ENCODE results near the gene MIF.
A peak's percentile ranks its signal among the peaks of the same experiment; 100 is the strongest.

The MIF gene

DNA sequence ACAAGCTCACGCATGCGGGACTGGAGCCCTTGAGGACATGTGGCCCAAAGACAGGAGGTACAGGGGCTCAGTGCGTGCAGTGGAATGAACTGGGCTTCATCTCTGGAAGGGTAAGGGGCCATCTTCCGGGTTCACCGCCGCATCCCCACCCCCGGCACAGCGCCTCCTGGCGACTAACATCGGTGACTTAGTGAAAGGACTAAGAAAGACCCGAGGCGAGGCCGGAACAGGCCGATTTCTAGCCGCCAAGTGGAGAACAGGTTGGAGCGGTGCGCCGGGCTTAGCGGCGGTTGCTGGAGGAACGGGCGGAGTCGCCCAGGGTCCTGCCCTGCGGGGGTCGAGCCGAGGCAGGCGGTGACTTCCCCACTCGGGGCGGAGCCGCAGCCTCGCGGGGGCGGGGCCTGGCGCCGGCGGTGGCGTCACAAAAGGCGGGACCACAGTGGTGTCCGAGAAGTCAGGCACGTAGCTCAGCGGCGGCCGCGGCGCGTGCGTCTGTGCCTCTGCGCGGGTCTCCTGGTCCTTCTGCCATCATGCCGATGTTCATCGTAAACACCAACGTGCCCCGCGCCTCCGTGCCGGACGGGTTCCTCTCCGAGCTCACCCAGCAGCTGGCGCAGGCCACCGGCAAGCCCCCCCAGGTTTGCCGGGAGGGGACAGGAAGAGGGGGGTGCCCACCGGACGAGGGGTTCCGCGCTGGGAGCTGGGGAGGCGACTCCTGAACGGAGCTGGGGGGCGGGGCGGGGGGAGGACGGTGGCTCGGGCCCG, at the start of gene MIF:
MIF (plus strand) TSS at position 439 of the 765 bp plus-strand sequence; CDS start at position 531, 92 bp downstream.
- TF ChIP-seq, protein P1, sequence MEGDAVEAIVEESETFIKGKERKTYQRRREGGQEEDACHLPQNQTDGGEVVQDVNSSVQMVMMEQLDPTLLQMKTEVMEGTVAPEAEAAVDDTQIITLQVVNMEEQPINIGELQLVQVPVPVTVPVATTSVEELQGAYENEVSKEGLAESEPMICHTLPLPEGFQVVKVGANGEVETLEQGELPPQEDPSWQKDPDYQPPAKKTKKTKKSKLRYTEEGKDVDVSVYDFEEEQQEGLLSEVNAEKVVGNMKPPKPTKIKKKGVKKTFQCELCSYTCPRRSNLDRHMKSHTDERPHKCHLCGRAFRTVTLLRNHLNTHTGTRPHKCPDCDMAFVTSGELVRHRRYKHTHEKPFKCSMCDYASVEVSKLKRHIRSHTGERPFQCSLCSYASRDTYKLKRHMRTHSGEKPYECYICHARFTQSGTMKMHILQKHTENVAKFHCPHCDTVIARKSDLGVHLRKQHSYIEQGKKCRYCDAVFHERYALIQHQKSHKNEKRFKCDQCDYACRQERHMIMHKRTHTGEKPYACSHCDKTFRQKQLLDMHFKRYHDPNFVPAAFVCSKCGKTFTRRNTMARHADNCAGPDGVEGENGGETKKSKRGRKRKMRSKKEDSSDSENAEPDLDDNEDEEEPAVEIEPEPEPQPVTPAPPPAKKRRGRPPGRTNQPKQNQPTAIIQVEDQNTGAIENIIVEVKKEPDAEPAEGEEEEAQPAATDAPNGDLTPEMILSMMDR (IDR thresholded peaks at IDR 0.05; ENCODE audit: control insufficient read depth, insufficient read depth, low read depth, low read length, missing control alignments): peak; percentile 89
- peak within 1 kb of the TSS; percentile 83 for H3K4me3 ChIP-seq (ENCODE audit: control insufficient read depth, low read depth, low read length)
- DNase-seq (ENCODE audit: low read depth): peak; percentile 34

DNA sequence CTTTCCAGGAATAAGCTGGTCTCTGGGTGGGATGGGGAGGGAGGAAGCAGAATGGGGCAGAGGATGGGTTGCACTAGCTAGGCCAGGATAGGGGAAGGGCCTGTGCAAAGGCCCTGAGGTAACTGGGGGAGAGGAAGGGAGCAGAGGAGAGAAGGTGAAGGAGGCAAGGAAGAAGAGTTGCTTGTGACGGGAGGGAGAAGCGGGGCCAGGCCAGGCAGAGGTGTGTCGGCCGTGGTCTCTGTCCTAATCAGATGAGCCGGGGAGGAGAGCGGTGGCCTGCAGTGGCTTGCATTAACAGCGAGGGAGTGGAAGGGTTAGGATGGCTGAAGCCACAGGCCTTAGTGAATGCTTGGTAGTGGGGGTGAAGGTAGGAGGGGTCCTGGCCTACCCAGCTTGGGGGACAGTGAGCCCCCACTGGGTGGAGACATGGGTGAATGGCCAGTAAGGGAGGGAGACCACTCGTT, 49.4 kb upstream of the MIF start:
- no peak for DNase-seq (ENCODE audit: low read depth)
- TF ChIP-seq, protein P1 (IDR thresholded peaks at IDR 0.05; ENCODE audit: control insufficient read depth, insufficient read depth, low read depth, low read length, missing control alignments): no peak

DNA sequence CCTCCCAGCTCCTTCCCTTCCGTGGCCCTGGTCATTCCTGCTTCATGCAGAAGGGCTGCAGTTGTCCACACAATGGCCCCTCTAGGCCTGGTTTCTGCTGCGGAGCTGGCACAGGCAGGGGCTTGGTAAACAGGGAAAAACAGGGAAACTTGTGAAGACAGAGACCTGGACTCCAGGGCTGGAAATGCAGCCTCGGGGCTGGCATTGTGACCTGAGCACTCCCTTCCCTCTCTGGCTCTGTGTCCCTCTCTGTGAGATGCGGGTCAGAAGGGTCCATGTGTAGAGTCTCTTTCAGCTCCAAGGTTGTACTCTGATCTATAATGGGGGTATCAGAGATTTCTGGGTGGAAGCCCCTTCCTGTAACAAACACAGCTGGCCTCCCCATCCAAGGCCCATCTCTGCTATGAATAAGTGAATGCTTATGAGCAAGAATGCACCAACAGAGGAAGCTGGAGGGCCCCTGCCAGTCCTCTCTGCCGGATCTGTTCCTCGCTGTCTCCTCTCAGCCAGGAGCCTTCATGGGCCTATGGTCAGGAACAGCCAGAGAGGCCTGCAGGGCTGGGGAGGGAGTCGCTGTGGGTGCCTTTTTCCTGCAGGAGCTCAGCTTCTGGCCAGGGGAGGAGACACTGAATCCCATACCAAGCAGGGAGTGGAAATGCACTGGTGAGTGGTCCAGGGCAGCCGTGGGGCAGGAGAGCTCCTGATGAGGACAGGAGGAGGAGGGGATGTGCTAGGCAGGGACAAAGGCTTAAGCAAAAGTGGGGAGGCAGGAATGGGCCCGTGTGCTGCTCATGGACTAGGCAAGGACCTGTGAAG, 48.7 kb upstream of the MIF start:
- DNase-seq (ENCODE audit: low read depth): no peak
- no peak overlapping the region for H3K4me3 ChIP-seq (ENCODE audit: control insufficient read depth, low read depth, low read length)
- TF ChIP-seq, protein P1 (IDR thresholded peaks at IDR 0.05; ENCODE audit: control insufficient read depth, insufficient read depth, low read depth, low read length, missing control alignments): no peak

More for the DNA sequence above, 49.4 kb upstream of the MIF start:
- H3K4me3 ChIP-seq (ENCODE audit: control insufficient read depth, low read depth, low read length): no peak overlapping the region

DNA sequence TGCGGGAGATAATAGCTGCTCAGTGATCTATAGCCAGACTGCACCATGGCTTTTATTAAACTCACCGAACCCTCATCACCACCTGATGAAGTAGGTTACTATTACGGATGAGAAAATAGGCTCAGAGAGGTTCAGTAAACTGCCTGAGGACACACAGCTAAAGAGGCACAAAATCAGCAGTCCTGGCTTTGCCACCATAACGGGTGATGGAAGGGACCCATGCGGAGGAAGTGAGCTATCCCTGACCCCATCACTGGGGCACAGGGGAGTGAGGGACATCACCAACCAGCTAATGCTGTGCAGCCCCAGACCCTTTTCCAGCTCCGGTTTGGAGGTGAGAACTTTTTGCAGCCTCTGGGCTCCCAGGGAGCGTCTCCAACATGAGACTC, 48.1 kb upstream of the MIF start:
- TF ChIP-seq, protein P1 (IDR thresholded peaks at IDR 0.05; ENCODE audit: control insufficient read depth, insufficient read depth, low read depth, low read length, missing control alignments): no peak
- DNase-seq (ENCODE audit: low read depth): no peak
- H3K4me3 ChIP-seq (ENCODE audit: control insufficient read depth, low read depth, low read length): no peak overlapping the region

DNA sequence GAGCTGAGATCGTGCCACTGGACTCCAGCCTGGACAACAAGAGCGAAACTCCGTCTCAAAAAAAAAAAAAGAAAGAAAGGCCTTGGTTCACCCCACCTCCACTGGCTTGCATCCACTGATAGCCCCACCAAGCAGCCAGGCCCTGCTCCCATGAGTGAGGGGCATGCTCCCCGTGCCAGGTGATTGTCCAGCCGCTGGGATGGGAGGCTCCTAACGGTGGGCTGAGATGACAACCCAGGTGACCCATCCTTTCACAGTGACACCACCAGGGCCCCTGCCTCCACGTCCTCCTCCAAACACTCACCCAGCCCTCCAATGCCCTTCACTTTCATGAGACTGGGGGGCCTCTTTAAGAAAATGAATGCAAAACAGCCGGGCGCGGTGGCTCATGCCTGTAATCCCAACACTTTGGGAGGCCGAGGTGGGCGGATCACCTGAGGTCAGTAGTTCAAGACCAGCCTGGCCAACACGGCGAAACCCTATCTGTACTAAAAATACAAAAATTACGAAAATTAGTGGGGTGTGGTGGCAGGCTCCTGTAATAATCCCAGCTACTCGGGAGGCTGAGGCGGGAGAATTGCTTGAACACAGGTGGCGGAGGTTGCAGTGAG, 46.8 kb upstream of the MIF start:
- TF ChIP-seq, protein P1 (IDR thresholded peaks at IDR 0.05; ENCODE audit: control insufficient read depth, insufficient read depth, low read depth, low read length, missing control alignments): no peak
- DNase-seq (ENCODE audit: low read depth): no peak
- H3K4me3 ChIP-seq (ENCODE audit: control insufficient read depth, low read depth, low read length): no peak overlapping the region

Measured in AG09309 (cell line).